GM06990 (cell line): ENCODE results near the gene TSHZ3.

Experiments used
- DNase-seq: peaks from one replicate; pipeline ENCODE4 v3.0.0-alpha.2; 2011; ENCODE audit not compliant: insufficient read length; ENCODE audit errors: extremely low read depth
- H3K27me3 ChIP-seq: replicated peaks from 2 replicates; pipeline ENCODE4 v1.6.0; 2011; ENCODE audit warnings: low read length; ENCODE audit not compliant: control insufficient read depth, insufficient read depth
- H3K36me3 ChIP-seq: 2 replicates; pipeline ENCODE4 v1.5.1; 2011; ENCODE audit warnings: low read length; ENCODE audit not compliant: control insufficient read depth, insufficient read depth
- H3K4me3 ChIP-seq: replicated peaks from 2 replicates; pipeline ENCODE4 v1.5.1; 2011; ENCODE audit warnings: low read depth, mild to moderate bottlenecking, control low read depth, low read length
- TF ChIP-seq, protein P1 (sequence below): IDR thresholded peaks from 2 replicates; pipeline ENCODE4 v1.5.1; 2011; ENCODE audit warnings: low read length, control low read depth, mild to moderate bottlenecking, inconsistent platforms; ENCODE audit not compliant: insufficient read depth, poor library complexity, severe bottlenecking

The TSHZ3 gene

DNA sequence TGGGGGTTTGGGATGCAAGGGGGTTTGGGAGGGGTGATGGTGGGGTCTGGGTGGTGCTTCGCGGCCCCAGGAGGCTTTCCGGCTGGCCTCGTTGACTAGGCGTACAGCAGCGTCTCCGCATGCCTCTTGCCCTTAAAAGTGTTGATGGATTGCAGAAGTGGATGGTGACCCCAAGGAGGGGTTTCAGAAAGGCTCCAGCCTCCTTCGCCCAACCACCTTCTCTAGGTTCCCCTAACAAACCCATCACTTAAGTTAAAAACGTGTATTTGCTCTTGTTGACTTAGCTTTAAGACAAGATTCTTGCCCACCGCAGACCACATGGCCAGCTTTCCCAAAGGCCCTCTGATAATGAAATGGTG is 8.1 kb upstream of the TSHZ3 start:
- H3K27me3 ChIP-seq = no peaks in the 10 kb centered on the region
- no peaks in the 10 kb centered on the region for H3K36me3 ChIP-seq
- no peak for DNase-seq
- TF ChIP-seq, protein P1, sequence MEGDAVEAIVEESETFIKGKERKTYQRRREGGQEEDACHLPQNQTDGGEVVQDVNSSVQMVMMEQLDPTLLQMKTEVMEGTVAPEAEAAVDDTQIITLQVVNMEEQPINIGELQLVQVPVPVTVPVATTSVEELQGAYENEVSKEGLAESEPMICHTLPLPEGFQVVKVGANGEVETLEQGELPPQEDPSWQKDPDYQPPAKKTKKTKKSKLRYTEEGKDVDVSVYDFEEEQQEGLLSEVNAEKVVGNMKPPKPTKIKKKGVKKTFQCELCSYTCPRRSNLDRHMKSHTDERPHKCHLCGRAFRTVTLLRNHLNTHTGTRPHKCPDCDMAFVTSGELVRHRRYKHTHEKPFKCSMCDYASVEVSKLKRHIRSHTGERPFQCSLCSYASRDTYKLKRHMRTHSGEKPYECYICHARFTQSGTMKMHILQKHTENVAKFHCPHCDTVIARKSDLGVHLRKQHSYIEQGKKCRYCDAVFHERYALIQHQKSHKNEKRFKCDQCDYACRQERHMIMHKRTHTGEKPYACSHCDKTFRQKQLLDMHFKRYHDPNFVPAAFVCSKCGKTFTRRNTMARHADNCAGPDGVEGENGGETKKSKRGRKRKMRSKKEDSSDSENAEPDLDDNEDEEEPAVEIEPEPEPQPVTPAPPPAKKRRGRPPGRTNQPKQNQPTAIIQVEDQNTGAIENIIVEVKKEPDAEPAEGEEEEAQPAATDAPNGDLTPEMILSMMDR = no peak
- no peak overlapping the region for H3K4me3 ChIP-seq

DNA sequence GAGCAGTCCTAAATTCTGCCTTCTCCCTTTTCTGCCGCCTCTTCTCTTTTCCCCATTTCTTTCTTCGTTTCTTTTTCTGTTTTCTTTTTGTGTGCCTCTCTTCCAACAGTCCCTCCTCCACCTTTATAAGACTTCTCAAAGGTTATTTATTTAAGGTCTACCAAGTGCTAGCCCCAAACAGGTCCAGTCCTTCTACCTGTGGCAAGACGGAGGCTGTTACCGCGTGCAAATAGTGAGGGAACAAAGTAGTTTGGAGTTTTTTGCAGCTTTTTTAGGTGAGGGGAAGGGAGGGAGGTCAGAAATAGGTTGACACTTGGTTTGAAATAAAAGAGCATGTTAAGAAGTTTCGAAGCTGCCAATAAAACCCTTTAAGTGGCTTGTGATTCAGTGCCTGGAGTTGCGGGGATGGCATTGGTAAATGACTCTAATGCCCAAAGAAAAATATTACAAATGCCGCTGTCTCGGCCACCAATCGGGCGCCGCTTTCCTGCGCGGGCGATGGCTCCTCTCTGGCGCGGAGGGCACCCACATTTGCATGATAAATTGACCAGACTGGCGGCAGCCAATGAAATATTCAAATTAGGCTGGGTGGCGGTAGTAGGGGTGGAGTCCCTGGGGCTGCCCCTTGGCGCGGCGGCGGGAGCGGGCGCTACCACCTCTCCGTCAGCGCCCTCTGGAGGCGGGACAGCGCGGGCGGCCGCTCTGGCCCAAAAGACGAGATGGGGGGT is 7.5 kb upstream of the TSHZ3 start:
- Histone ChIP-seq H3K27me3 (no peaks in the 10 kb centered on the region), H3K36me3 (no peaks in the 10 kb centered on the region), H3K4me3 (no peak overlapping the region)
- DNase-seq = no peak
- TF ChIP-seq, protein P1 = no peak

DNA sequence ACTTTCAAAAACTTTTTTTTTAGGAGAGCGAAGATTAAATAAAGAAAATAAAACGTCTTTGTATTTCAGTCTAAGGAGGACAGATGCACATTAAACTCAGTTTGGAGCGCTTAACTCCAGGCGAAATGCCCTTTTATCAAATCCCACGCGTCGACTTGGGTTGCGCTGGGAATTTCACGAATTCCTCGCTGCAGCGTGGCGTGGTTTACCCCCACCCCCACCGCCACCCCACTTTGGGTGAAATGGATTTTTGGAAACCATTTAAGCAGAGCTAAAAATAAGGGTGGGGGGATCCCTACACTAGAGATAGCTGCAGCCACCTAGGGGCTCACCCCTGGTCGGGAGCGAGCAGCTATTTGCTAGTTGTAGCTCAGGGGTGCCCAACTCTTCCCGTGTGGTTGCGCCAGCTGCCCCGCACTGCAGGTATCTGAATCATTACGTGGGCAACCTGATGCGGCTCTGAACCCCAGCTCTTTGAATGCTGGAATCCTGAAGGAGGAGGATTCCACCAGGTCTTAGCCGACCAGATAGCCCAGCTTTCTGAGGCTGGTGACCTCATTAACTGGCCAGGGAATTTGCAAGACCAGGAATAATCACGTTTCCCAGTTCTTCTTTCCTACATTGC is 6.5 kb upstream of the TSHZ3 start:
- no peak for DNase-seq
- Histone ChIP-seq H3K4me3 (no peak overlapping the region), H3K36me3 (no peaks in the 10 kb centered on the region), H3K27me3 (no peaks in the 10 kb centered on the region)
- TF ChIP-seq, protein P1 = no peak

DNA sequence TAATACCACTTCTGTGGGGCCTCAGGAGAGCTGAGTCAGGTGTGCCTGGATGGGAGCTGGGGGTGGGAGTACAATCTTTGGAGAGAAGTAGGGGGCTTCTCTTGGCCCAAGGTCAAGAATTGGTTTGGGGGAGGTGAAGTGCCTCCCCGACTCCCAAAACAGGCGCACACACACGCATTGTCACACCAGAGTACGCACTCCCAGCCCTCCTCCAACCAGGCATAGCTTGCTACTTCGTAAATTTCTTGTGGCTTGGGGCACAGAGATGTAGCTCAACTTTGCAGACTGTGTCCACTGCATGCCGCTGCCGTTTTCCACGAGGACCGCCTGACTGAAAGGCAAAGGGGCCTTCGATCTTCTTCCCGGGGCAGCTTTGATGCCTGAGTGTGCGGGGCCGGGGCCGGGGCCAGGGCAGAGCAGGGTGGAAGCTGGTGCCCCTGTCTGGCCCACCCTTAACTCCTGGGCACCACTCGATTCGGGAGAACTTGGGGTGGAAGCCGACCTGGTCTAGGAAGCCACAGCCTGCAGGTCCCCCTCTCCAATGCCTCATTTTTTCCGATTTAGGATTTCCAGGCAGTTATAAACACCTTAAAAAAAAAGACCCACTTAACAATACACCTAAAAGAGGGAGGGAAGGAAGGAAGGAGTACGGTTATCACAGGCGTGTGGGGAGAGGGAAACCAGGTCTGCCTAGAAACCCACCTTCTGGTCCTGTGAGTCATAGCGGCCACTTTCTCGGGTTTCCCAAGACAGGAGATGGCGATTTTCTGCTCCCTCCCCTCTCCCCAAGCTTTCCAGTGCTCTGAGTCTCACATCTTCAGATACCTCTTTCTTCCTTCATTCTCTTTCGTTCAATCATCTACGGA is 5.8 kb upstream of the TSHZ3 start:
- no peak overlapping the region for H3K4me3 ChIP-seq
- H3K27me3 ChIP-seq = no peaks in the 10 kb centered on the region
- DNase-seq = no peak
- TF ChIP-seq, protein P1 = no peak
- no peaks in the 10 kb centered on the region for H3K36me3 ChIP-seq

DNA sequence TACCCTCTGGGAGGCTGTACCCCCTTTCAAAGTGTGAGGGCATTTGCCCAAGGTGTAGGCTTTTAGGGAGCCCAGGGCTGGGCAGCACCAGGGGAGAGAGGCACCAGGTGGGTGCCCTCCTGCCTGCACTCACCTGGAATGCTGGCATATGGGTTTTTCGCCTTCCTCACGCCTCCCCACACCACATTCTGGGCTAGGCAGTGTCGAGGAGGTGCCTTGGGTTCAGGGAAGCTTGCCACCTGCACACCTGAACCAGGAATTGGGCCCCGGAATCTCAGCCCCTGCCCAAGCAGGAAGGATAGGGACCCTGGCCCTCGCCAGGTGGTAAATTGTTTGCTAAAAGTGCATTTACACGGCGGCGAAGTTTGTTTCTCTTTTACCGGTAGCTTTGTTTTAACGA is 5.1 kb upstream of the TSHZ3 start:
- TF ChIP-seq, protein P1 = no peak
- no peaks in the 10 kb centered on the region for H3K36me3 ChIP-seq
- no peak for DNase-seq
- H3K27me3 ChIP-seq = no peaks in the 10 kb centered on the region
- no peak overlapping the region for H3K4me3 ChIP-seq
